Tongue (tissue), 2 donors: ENCODE results near the gene MEFV. TPM values are rescaled to one million over a fixed set of nuclear protein-coding genes. Genes with fewer than 3 reads are reported as not detected.
A peak's percentile ranks its signal among the peaks of the same experiment; 100 is the strongest.
"Not testable (repeated sequence)": the region's sequence is repeated elsewhere in the genome, so short reads cannot be mapped to it uniquely, and the experiment has no call there.

Experiments
- DNase-seq: peaks from one replicate; pipeline ENCODE4 v3.0.0-alpha.2; 2015
- total RNA-seq: library from RNA; depleted of rRNA; stranded (reverse); fragments of >200 nt; gene quantifications from one replicate; pipeline ENCODE4 v1.2.3, GENCODE V29; 2014

Gene MEFV
- 2.1 TPM for total RNA-seq

GRCh38 chr16:3256146-3256865, at the start of gene MEFV:
MEFV (minus strand) TSS chr16:3256633; CDS start chr16:3256587, 46 bp downstream.
- no peak for DNase-seq

- DNase-seq: no peak
These were observed 49.6 kb upstream of the MEFV start for GRCh38 chr16:3306078-3306477.

GRCh38 chr16:3305109-3306068, 49.0 kb upstream of the MEFV start, which contains the start of the genes TIGD7 and ZNF75A:
TIGD7 (minus strand) TSS chr16:3305430; CDS start chr16:3300614, 4,816 bp downstream.
ZNF75A (plus strand) TSS chr16:3305497; CDS start chr16:3308429, 2,932 bp downstream.
- DNase-seq: peak; percentile 95

- DNase-seq: no peak
These were observed 47.9 kb upstream of the MEFV start for GRCh38 chr16:3304370-3304769.

GRCh38 chr16:3295783-3296182, 39.4 kb upstream of the MEFV start:
- DNase-seq: no peak

GRCh38 chr16:3295209-3295608, 38.8 kb upstream of the MEFV start:
- DNase-seq: no peak

- DNase-seq: no peak
These were observed 36.2 kb upstream of the MEFV start for GRCh38 chr16:3292604-3293003.

- no peak for DNase-seq
These were observed 33.7 kb upstream of the MEFV start for GRCh38 chr16:3289998-3290673.

GRCh38 chr16:3285131-3285530, 28.7 kb upstream of the MEFV start:
- DNase-seq: no peak

- DNase-seq: no peak
These were observed 27.4 kb upstream of the MEFV start for GRCh38 chr16:3283543-3284447.

GRCh38 chr16:3282730-3283542, 26.5 kb upstream of the MEFV start, which contains the start of gene ZNF263:
ZNF263 (plus strand) TSS chr16:3283491; CDS start chr16:3283819, 328 bp downstream.
- peak; percentile 99 for DNase-seq

GRCh38 chr16:3282103-3282729, 25.8 kb upstream of the MEFV start:
- DNase-seq: no peak

GRCh38 chr16:3281222-3281820, 24.9 kb upstream of the MEFV start:
- DNase-seq: no peak

GRCh38 chr16:3276679-3277078, 20.2 kb upstream of the MEFV start:
- DNase-seq: no peak

GRCh38 chr16:3274947-3275346, 18.5 kb upstream of the MEFV start:
- DNase-seq: no peak

GRCh38 chr16:3274490-3274889, 18.1 kb upstream of the MEFV start:
- DNase-seq: no peak

- not testable (repeated sequence) for DNase-seq
These were observed 14.8 kb upstream of the MEFV start for GRCh38 chr16:3271281-3271680.

- not testable (repeated sequence) for DNase-seq
These were observed 14.3 kb upstream of the MEFV start for GRCh38 chr16:3270718-3271117.

- DNase-seq: no peak
These were observed 11.9 kb upstream of the MEFV start for GRCh38 chr16:3268294-3268693.
